GM15510 (cell line): ENCODE results near the gene UNK.

Source experiments
- POLR2A ChIP-seq: IDR thresholded peaks from 3 replicates; pipeline ENCODE4 v1.6.1; 2011; ENCODE audit warnings: borderline replicate concordance; ENCODE audit not compliant: insufficient read length; ENCODE audit errors: extremely low read depth

The UNK gene

DNA sequence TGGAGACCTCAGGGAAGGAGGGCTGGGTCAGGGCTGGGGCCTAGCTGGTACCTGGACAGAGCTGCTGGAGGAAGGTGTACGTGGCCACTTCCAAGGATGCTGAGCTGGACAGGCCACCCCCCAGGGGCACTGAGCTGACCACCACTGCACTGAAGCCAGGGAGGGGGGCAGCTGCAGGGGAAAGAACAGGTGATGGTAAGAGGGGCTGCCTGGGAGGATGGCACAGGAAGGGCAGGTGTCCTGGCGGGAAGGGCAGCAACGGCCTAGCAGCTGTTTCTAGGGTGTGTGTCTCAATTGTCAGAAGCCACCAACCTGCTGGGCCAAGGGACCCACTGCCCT is 21.4 kb upstream of the UNK start:
- TF ChIP-seq POLR2A = no peak

DNA sequence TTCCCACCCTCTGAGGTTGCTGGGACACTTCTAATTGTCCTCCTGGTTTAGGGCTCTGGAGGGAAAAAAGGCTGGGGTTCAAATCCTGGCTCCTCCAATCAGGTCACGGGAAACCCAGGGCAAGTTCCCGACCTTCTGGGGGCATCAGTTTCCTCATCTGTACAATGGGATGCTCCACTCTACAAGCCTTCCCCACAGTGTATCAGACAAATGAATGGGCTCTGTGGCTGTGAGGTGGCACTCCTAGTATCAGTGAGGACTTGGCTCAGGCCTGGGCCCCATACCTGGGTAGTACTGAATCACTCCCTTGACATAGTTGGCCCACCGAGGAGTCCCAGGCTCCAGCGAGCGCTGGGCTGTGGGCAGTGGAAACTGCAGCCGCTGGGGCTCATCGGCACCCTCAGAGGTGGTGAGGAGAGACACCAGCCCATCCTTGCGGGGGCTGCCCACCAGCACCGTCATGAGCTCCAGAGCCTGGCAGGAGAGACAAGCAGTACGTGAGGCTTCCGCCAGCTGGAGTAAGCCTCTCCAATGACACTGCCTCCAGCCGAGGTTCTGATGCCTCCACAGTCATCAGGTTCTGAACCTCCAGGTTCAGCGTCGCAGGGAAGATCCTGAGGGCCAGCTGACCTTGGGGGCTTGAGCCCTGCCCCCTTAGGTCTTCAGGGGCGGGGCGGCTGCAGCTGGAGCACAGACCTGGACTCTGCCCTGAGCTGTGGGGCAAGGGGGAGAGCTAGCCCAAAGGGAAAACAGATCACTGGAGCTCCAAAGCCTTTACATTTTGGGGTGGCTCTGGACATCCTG is 20.8 kb upstream of the UNK start:
- TF ChIP-seq POLR2A = no peak

DNA sequence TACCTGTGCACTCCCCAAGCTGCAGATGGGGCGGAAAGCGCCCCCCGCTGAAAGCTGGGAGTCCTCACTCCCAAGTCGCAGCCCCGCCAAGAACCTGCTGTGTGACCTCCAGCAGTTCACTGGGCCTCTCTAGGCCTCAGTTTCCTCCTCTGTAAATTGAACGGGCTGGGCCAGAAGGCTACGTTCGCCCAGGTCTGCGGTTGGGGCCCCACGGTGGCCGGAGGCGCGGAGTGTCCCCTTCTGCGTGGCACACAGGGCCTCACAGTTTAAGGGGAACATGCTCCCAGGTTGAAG is 20.2 kb upstream of the UNK start:
- TF ChIP-seq POLR2A = no peak

DNA sequence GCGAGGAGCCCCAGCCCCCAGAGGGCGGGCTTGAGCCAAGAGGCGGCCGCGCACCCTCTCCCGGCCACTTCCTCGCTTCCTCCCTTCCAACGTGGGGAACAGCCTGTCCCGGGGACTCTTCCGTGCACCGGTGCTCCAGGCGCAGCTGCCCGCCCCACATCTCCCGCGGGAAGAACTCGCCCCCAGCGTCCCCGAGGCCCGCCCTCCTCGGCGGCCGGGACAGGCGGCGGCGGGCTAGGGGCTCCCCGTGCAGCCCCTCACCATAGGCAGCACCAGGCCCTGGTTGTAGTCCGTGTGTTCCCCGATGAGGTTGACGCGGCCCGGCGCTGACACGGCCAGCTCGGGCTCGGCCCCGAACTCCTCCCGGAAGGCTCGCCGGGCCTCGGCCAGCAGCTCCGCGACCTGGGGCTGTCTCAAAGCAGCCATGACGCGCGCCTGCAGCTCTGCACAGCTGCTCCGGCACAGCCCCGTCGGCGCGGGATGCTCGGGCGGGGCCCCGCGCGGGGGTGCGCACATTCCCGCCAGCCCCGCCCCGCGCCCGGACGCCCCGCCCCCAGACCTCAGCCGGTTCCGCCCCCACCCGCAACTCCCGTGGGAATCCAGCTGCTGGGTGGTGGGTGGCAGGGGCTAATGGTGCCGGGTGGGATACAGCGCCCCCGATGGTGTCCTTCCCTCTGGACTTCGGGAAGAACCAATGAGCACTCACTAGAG is 19.7 kb upstream of the UNK start, which contains the start of gene GALK1:
Gene GALK1, minus strand, starts transcription at position 482 of the 711 bp plus-strand sequence. Its CDS starts 56 bp downstream, at position 426.
- TF ChIP-seq POLR2A = peak; percentile 70

DNA sequence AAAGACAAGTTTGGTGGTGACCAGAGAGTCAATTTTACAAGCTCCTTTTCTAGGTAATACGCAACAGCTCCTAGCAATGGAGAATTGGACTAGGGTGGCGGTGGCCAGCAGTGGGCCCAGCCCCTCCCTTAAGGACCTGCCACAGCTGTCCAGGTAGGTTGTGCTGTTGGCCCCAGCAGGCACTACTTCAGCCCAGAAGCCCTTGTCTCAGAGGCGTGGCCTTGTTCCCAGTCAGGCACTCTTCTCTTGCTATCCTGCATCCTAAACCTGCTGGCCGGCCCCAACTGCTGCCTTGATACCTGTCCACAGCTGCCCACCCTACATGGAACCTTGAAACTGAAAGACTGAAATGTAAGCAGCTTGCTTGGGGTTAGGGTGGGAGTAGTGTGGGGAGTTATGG is 18.6 kb upstream of the UNK start:
- TF ChIP-seq POLR2A = no peak

DNA sequence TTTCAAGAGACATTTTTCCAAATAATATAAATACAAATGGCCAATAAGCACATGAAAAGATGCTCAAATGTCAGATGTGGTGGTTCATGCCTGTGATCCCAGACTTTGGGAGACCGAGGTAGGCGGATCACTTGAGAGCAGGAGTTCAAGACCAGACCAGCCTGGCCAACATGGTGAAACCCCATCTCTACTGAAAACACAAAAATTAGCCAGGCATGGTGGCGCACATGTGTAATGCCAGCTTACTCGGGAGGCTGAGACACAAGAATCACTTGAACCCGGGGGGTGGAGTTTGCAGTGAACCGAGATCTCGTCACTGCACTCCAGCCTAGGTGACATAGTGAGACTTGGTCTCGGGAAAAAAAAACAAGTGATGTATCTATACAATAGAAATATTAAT is 16.7 kb upstream of the UNK start:
- no peak for TF ChIP-seq POLR2A

DNA sequence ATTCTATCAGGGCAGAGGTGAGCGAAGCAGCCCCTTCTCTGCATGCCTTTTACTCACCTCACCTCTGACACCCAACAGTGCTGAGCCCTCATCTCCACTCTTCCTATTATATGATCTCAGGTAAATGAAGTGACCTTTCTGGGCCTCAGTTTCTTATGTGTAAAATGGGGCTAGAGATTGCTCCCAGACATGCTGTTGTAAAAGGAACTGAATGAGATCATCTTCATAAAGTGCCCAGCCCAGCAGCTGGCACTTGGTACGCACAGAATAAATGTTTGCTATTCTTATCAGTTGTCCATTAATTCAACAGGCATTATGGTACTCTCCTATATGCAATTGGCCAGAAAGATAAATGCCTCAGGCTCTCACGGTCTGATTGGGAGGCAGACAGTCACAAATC is 15.1 kb upstream of the UNK start:
- TF ChIP-seq POLR2A = no peak

DNA sequence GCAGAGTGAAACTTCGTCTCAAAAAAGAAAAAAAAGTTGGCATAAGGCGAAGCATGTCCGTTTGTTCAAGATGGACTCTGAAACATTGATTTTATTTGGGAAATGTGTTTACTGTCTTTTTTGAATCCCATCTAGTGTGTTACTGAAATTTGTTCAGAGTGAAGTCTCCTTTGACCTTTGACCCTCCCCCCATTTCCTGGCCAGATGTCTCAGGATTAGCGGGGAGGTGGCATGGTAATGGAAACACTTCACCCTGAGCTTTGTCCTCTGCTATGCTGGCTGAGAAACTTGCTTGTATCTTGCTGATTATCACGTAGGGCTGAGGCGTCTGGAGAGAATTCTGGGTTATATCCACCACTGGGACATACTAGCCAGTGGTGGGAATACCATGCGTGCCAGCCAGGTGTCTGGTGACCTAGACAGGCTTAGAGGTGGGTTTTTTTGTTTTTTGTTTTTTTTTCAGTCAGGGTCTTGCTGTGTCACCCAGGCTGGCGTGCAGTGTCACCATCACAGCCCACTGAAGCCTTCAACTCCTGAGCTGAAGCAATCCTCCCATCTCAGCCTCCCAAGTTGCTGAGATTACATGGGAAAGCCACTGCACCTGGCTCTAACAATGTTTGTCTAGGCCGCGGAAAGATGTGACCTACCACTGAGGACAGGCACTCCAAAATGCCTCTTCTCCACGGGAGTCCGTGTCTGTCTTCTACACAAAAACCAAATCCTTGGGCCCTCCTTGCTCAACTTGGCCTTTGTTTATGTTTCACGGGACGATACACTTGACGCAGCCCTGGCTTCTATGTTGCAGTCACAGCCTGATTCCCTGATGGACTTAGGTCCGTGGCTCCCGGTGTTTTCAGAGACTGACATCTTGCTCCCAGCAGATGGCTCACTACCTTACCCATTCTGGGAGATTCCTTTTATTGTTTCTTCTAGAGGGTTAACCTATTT is 13.0 kb upstream of the UNK start:
- TF ChIP-seq POLR2A = no peak

DNA sequence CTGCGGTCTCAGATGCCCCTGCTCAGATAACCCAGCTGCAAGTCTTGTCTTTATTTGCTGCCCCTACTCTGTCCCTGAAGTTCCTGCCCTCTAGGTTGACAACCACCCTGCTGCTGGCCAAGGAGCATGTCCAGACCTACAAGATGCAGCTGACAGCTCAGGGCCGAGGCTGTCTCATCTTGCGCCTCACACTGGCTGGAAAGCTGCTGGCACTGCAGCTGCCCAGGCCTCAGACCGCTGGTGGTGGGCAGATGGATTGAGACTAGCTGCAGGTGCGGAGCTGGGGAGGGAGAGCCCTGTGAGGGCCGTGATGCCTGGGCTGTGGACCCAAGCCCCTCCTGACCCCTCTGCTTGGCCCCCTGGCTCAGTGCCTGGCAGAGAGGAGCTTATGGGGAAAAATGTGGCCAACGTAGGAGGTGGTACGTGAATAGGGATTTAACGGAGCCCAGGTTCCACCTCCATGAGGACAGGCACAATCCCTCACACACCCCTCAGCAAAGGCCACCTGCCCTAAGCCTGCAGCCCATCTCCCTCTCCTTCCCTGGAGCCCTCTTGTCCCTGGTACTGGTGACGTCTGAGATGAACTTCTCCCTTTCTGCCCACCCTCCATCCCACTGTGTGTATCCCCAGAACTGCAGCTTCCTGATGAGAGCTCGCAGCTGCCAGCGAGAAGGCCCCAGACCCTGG is 11.3 kb upstream of the UNK start:
- TF ChIP-seq POLR2A = no peak

DNA sequence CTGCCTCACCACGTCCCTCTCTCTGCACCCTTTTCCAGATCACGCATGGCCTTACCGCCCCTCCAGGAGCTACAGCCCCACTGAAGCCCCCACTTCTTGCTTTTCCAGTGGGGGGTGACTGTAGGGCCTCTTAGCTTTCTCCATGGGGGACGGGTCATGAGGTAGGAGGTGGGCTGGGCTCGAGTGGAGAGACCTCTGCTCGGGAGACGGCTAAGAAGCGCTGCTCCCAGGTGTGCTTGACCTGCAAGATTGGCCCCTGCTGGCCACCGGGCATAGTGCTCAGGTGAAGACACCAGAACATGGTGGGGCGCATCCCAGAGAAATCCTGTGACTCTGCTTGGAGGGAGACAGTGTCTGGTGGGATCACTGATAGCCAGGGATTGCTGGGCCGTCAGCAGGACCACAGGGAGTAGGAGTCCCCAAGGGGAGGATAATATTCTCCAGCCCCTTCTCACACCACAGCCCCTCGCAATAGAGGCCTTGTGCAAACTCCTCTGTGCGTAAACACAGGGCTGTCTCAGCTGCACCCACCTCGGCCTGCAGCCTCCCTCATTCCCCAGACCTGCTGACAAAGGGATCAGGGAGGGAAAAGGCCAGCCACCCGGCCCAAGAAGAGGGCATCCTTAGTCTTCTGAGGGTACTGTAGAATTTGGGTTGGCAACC is 10.7 kb upstream of the UNK start:
- no peak for TF ChIP-seq POLR2A

DNA sequence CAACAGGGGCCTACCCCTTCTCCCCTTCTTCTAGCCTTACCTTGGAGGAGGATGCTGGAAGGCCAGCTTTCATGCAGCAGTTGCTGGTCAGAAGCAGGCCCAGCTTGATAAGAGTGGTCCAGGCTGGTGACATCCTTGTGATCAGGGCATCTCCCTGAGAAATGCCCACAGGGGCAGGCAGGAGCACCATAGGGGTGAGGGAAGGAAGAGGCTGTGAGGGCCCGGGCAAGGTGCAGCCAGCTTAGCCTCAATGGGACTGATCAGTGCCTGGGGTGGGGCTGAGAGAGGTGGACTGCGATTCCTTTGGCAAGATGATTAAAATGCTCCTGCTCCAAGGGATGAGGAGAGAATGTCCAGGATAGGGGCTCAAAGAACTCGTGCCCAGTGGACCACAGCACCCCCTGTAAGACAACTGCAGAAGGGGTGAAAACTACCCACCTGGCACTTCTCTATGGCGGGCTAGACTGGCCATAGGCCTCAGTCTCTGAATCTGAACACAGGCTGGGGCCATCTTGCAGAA is 10.1 kb upstream of the UNK start:
- TF ChIP-seq POLR2A = no peak

DNA sequence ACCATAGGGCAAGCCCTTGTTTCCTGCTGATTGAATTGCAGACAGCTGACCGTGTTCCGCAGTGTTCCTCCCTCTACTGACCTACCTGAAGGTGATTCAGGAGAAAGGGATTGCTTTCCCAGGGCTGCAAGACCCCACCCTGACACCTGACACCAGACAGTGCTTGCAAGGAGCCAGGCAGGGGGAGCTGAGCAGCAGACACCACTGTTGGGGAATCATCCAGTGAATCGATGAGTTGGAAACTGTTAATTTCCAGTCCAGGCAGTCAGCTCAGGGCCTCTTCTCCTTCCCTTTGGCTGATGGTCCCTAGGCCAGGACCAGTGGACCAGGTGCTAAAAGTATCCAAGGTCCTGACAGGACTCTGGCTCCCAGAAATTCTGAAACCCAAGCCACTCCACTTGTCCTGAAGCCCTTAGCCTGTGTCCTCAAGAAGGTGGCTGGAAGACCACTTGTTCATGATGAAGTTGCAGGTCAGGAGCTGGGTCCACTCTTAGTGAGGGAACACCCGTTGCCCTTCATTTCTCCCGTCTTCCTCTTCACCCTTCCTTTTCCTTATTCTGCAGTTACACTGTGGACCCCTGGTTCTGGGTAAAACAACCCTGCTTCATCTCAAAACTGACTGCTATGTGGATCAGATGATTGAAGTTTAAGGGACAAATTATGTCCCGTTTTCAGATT is 9.5 kb upstream of the UNK start:
- TF ChIP-seq POLR2A = no peak
